Activated CD4-positive, alpha-beta T cell treated with anti-CD3 and anti-CD28 coated beads, Interleukin-2, amount 50 U/mL, for 48 hours (primary cell): ENCODE data around the gene MRPS2.
"Not testable (repeated sequence)": the region's sequence is repeated elsewhere in the genome, so short reads cannot be mapped to it uniquely, and the experiment has no call there.

Experiments used
- DNase-seq, 2 experiments: peaks; one replicate each; pipeline ENCODE4 v3.0.0-alpha.2; 2020

MRPS2 gene

GRCh38 chr9:135534826-135535225 lies 34.3 kb downstream of the MRPS2 start:
- not testable (repeated sequence) for DNase-seq

- DNase-seq = not testable (repeated sequence)
These were observed 35.1 kb downstream of the MRPS2 start for GRCh38 chr9:135535631-135536030.

GRCh38 chr9:135536216-135536615 lies 35.7 kb downstream of the MRPS2 start:
- DNase-seq = no peak

- not testable (repeated sequence) for DNase-seq
These were observed 42.9 kb downstream of the MRPS2 start for GRCh38 chr9:135543262-135543894.

GRCh38 chr9:135544981-135545635 lies 44.6 kb downstream of the MRPS2 start:
- DNase-seq = no peak

- DNase-seq = not testable (repeated sequence)
These were observed 45.2 kb downstream of the MRPS2 start, which contains the start of gene OBP2A for GRCh38 chr9:135545646-135546176. TSS of gene OBP2A (plus strand) at chr9:135546126. CDS start at chr9:135546181, 55 bp downstream.

- not testable (repeated sequence) for DNase-seq
These were observed 46.5 kb downstream of the MRPS2 start for GRCh38 chr9:135546792-135547617.

- DNase-seq = no peak
These were observed 47.6 kb downstream of the MRPS2 start for GRCh38 chr9:135547756-135548736.

GRCh38 chr9:135549478-135550343 lies 49.2 kb downstream of the MRPS2 start:
- DNase-seq = not testable (repeated sequence)

- no peak for DNase-seq
These were observed 49.9 kb downstream of the MRPS2 start for GRCh38 chr9:135550344-135550918.

- no peak for DNase-seq
These were observed 50.5 kb downstream of the MRPS2 start for GRCh38 chr9:135551031-135551430.

- no peak for DNase-seq
These were observed 51.0 kb downstream of the MRPS2 start for GRCh38 chr9:135551456-135551855.

GRCh38 chr9:135552021-135552697 lies 51.7 kb downstream of the MRPS2 start:
- DNase-seq = no peak

GRCh38 chr9:135552698-135553171 lies 52.3 kb downstream of the MRPS2 start:
- no peak for DNase-seq
